CD4-positive, alpha-beta T cell (primary cell): ENCODE results near the gene ABLIM2. TPM values are rescaled to one million over a fixed set of nuclear protein-coding genes. Genes with fewer than 3 reads are reported as not detected.
"Not testable (repeated sequence)": the region's sequence is repeated elsewhere in the genome, so short reads cannot be mapped to it uniquely, and the experiment has no call there.

Source experiments
- ATAC-seq: fragments of 200-7000 bp; cut with Tn5 transposase; one replicate; pipeline ENCODE4 v1.10.0; 2022; ENCODE audit warnings: mild to moderate bottlenecking; ENCODE audit not compliant: poor library complexity
- CTCF ChIA-PET: fragments of 350-600 bp; sonication (Branson Sonifier 250); formaldehyde crosslinking; loops from one replicate; lab custom pipeline; 2021; ENCODE audit warnings: antibody characterized with exemption, inconsistent platforms; lab: Charles Lee
- POLR2A ChIA-PET: fragments of 350-600 bp; sonication (Branson Sonifier 250); formaldehyde crosslinking; loops from one replicate; lab custom pipeline; 2021; ENCODE audit warnings: antibody characterized with exemption, inconsistent platforms; lab: Charles Lee
- DNase-seq, 14 experiments: peaks; one replicate each; pipeline ENCODE4 v3.0.0-alpha.2; 2013 to 2020; ENCODE audit warnings: mixed read lengths in 2 of 14
- H3K27ac ChIP-seq, 2 donors: one replicate each; pipeline versions ENCODE4 v1.5.1 to v1.7.0; 2013; ENCODE audit warnings: low read length in 2 of 2, low read depth in 1 of 2, mild to moderate bottlenecking in 1 of 2
- H3K27me3 ChIP-seq, 2 experiments: 1 replicate in 1 of 2; 2 replicates in 1 of 2; pipeline versions ENCODE4 v1.6.1 to v1.7.0; 2013; ENCODE audit warnings: low read length in 2 of 2, control low read depth in 1 of 2, mild to moderate bottlenecking in 1 of 2, moderate library complexity in 1 of 2; ENCODE audit not compliant: insufficient read depth in 2 of 2, control insufficient read depth in 1 of 2
- H3K36me3 ChIP-seq: one replicate; pipeline ENCODE4 v1.6.1; 2013; ENCODE audit warnings: low read length, control low read depth; ENCODE audit not compliant: insufficient read depth
- H3K4me1 ChIP-seq: one replicate; pipeline ENCODE4 v1.6.1; 2013; ENCODE audit warnings: low read length, control low read depth; ENCODE audit not compliant: insufficient read depth
- H3K4me3 ChIP-seq: one replicate; pipeline ENCODE4 v1.5.1; 2013; ENCODE audit warnings: mild to moderate bottlenecking, low read length, moderate library complexity
- H3K9me3 ChIP-seq, 2 experiments: 1 replicate in 1 of 2; 2 replicates in 1 of 2; pipeline versions ENCODE4 v1.6.1 to v1.7.0; 2013; ENCODE audit warnings: low read length in 2 of 2, mild to moderate bottlenecking in 2 of 2, control low read depth in 1 of 2, moderate library complexity in 1 of 2; ENCODE audit not compliant: control insufficient read depth in 1 of 2, insufficient read depth in 1 of 2
- H3K27ac Mint-ChIP-seq: one replicate; pipeline ENCODE4 v1.8.0; 2020; ENCODE audit warnings: mixed read lengths
- H3K27me3 Mint-ChIP-seq: one replicate; pipeline ENCODE4 v1.8.0; 2021; ENCODE audit warnings: mixed read lengths
- H3K36me3 Mint-ChIP-seq: one replicate; pipeline ENCODE4 v1.8.0; 2021; ENCODE audit warnings: low read depth, mixed read lengths
- H3K4me1 Mint-ChIP-seq: one replicate; pipeline ENCODE4 v1.8.0; 2021; ENCODE audit warnings: low read depth, mixed read lengths
- H3K4me3 Mint-ChIP-seq: one replicate; pipeline ENCODE4 v1.8.0; 2020; ENCODE audit warnings: mild to moderate bottlenecking, mixed read lengths
- H3K9me3 Mint-ChIP-seq: one replicate; pipeline ENCODE4 v1.8.0; 2020; ENCODE audit warnings: mixed read lengths
- intact Hi-C, 2 experiments: fragments of 100-400 bp; cut with DNase I in 1 of 2; cut with micrococcal nuclease in 1 of 2; formaldehyde crosslinking; loops; one replicate each; pipeline versions ENCODE4 v1.15.1 to v1.9.0; 2023 to 2025; cut with DNase I, micrococcal nuclease
- total RNA-seq, 174 experiments: library from RNA in 2 of 174; stranded (reverse) in 2 of 174; gene quantifications; one replicate each; pipeline ENCODE4 v1.2.3 and lab custom pipeline; 2021 to 2026
- TF ChIP-seq, protein P1 (sequence below): fragments of 200-600 bp; IDR thresholded peaks from one replicate; pipeline ENCODE4 v1.8.0; 2022; ENCODE audit warnings: antibody characterized with exemption, mild to moderate bottlenecking

ABLIM2 gene
- total RNA-seq, 2 experiments from 2014 or later, result 2.5 to 2.7 TPM

DNA sequence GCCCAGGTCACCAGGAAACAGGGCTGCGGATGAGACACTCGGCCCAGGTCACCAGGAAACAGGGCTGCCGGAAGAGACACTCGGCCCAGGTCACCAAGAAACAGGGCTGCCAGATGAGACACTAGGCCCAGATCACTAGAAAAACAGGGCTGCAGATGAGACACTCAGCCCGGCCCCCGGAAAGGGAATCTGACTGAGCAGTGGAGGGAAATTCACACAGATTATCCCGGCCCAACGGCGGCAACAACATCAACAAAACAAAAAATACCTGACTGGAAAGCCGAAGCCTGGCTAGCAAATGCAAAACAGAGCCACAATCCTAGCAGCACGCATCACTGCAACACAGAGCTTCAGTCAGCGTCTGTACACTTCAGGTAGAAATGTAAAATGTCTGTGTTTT lies 239.6 kb downstream of the ABLIM2 start:
- intact Hi-C loops, result no loop called here
- TF ChIP-seq, protein P1, sequence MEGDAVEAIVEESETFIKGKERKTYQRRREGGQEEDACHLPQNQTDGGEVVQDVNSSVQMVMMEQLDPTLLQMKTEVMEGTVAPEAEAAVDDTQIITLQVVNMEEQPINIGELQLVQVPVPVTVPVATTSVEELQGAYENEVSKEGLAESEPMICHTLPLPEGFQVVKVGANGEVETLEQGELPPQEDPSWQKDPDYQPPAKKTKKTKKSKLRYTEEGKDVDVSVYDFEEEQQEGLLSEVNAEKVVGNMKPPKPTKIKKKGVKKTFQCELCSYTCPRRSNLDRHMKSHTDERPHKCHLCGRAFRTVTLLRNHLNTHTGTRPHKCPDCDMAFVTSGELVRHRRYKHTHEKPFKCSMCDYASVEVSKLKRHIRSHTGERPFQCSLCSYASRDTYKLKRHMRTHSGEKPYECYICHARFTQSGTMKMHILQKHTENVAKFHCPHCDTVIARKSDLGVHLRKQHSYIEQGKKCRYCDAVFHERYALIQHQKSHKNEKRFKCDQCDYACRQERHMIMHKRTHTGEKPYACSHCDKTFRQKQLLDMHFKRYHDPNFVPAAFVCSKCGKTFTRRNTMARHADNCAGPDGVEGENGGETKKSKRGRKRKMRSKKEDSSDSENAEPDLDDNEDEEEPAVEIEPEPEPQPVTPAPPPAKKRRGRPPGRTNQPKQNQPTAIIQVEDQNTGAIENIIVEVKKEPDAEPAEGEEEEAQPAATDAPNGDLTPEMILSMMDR, result no peak
- Histone ChIP-seq H3K4me1 (peaks cover 6% of the 10 kb centered on the region), H3K27ac (no peak overlapping the region), H3K27me3 (no peaks in the 10 kb centered on the region), H3K9me3 (no peaks in the 10 kb centered on the region), H3K4me3 (no peak overlapping the region), H3K36me3 (no peaks in the 10 kb centered on the region)
- Mint-ChIP-seq H3K4me3 (no peak overlapping the region), H3K9me3 (no peaks in the 10 kb centered on the region), H3K27me3 (peaks cover 4% of the 10 kb centered on the region), H3K36me3 (no peaks in the 10 kb centered on the region), H3K4me1 (peaks cover 28% of the 10 kb centered on the region), H3K27ac (no peak overlapping the region)
- ATAC-seq (no peak), DNase-seq (no peak)
- ChIA-PET CTCF (no interaction called here), POLR2A (no interaction called here)

DNA sequence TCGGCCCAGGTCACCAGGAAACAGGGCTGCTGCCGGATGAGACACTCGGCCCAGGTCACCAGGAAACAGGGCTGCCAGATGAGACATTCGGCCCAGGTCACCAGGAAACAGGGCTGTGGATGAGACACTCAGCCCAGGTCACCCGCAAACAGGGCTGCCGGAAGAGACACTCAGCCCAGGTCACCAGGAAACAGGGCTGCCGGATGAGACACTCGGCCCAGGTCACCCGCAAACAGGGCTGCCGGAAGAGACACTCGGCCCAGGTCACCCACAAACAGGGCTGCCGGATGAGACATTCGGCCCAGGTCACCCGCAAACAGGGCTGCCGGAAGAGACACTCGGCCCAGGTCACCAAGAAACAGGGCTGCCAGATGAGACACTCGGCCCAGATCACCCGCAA lies 240.4 kb downstream of the ABLIM2 start:
- H3K4me3 Mint-ChIP-seq, H3K36me3 ChIP-seq, H3K27me3 ChIP-seq, H3K9me3 ChIP-seq, H3K4me1 ChIP-seq, H3K27ac ChIP-seq, H3K27ac Mint-ChIP-seq, DNase-seq, H3K4me3 ChIP-seq, intact Hi-C loops, H3K9me3 Mint-ChIP-seq, H3K27me3 Mint-ChIP-seq, POLR2A ChIA-PET, CTCF ChIA-PET, ATAC-seq, H3K36me3 Mint-ChIP-seq: not testable (repeated sequence)
- peaks cover 28% of the 10 kb centered on the region for H3K4me1 Mint-ChIP-seq

- Mint-ChIP-seq H3K9me3 (no peaks in the 10 kb centered on the region), H3K27ac (no peak overlapping the region), H3K4me3 (no peak overlapping the region), H3K27me3 (peaks cover 4% of the 10 kb centered on the region), H3K4me1 (peaks cover 29% of the 10 kb centered on the region), H3K36me3 (no peaks in the 10 kb centered on the region)
- intact Hi-C loops, result no loop called here
- no peak overlapping the region for H3K27ac ChIP-seq
- ChIA-PET POLR2A (no interaction called here), CTCF (no interaction called here)
- H3K4me1 ChIP-seq, result peaks cover 6% of the 10 kb centered on the region
- DNase-seq, result no peak
- no peaks in the 10 kb centered on the region for H3K27me3 ChIP-seq
- TF ChIP-seq, protein P1, result no peak
- no peak for ATAC-seq
- no peaks in the 10 kb centered on the region for H3K9me3 ChIP-seq
- no peak overlapping the region for H3K4me3 ChIP-seq
- H3K36me3 ChIP-seq, result no peaks in the 10 kb centered on the region
These were observed 240.9 kb downstream of the ABLIM2 start for GRCh38 chr4:7917669-7918068.

- Mint-ChIP-seq H3K9me3 (no peaks in the 10 kb centered on the region), H3K4me3 (no peak overlapping the region), H3K27me3 (peaks cover 4% of the 10 kb centered on the region), H3K36me3 (no peaks in the 10 kb centered on the region), H3K4me1 (peaks cover 42% of the 10 kb centered on the region), H3K27ac (no peak overlapping the region)
- H3K9me3 ChIP-seq, result no peaks in the 10 kb centered on the region
- ChIA-PET POLR2A (no interaction called here), CTCF (interaction anchor here (0.9 kb wide), 1 partner anchor 114 kb away, joined by 4 read pairs; no protein-coding TSS in a partner anchor)
- H3K27ac ChIP-seq, result no peak overlapping the region
- no peaks in the 10 kb centered on the region for H3K36me3 ChIP-seq
- ATAC-seq (no peak), DNase-seq (no peak)
- intact Hi-C loops, result no loop called here
- H3K4me3 ChIP-seq, result no peak overlapping the region
- peaks cover 6% of the 10 kb centered on the region for H3K4me1 ChIP-seq
- TF ChIP-seq, protein P1, result no peak
- no peaks in the 10 kb centered on the region for H3K27me3 ChIP-seq
These were observed 242.8 kb downstream of the ABLIM2 start for GRCh38 chr4:7915875-7916242.
